Brain microvascular endothelial cell (primary cell): ENCODE results near the gene MUC6.

Experiments used
- DNase-seq: peaks from one replicate; pipeline ENCODE4 v3.0.0-alpha.2; 2020
- H3K27ac ChIP-seq: fragments of 250-450 bp; sonication (Bioruptor Pico); 2 replicates; pipeline ENCODE4 v1.5.1; 2020; ENCODE audit warnings: mild to moderate bottlenecking, moderate library complexity
- H3K27me3 ChIP-seq: fragments of 250-450 bp; sonication (Bioruptor Pico); replicated peaks from 2 replicates; pipeline ENCODE4 v1.5.1; 2020; ENCODE audit warnings: mild to moderate bottlenecking
- H3K36me3 ChIP-seq: fragments of 250-450 bp; sonication (Bioruptor Pico); replicated peaks from 2 replicates; pipeline ENCODE4 v1.5.1; 2020; ENCODE audit warnings: mild to moderate bottlenecking
- H3K4me3 ChIP-seq: 2 replicates; pipeline ENCODE4 v1.5.1; 2011; ENCODE audit warnings: low read depth, mild to moderate bottlenecking, control low read depth, low read length, moderate library complexity
- in situ Hi-C: cut with HindIII; loops from 2 replicates; pipeline ENCODE4 v1.10.0; 2017; ENCODE audit warnings: low sequenced_read_pairs, low pct_ligation_motif_present
- TF ChIP-seq, protein P1 (sequence below): IDR thresholded peaks from 2 replicates; pipeline ENCODE4 v1.5.1; 2011; ENCODE audit warnings: low read depth, mild to moderate bottlenecking, moderate library complexity, low read length, control low read depth, inconsistent platforms; ENCODE audit errors: missing control alignments

The MUC6 gene

DNA sequence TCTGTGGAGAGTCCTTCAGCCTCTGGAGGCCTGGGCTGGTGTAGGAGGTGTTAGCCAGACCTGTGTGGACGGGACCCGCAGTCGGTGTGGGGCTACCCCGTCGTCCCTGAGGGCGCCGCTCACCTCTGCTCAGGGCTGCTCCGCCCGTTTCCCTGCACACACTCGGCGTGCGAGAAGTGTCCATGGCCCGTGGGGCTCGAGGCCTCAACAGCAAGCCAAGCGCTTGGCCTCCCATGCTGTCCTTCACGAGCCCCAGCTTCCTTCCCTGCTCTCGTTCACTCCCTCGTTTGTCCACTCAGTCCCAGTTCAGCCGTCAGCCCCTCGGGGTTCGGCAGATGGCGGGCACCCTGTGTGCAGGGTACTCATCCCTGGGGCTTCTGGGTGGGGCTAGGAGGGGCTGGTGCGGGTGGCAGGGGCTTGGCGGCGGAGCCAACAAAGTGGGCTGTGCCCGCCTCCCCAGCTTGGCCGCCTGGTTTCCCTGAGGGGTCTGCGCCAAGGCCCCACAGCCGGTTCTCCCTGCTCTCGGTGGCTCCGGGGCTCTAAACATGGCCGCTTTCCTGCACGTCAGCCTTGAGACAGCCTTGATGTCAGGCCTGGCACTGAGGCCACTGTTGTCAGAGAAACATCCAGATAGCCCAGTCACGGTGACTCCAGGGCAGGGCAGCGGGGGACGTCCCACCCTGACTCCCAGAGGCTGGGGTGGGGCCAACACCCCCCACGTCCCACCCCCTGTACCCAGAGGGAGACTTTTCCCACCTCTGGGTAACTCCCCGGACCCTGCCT is 3.3 kb downstream of the MUC6 start:
- H3K27me3 ChIP-seq, result no peaks in the 10 kb centered on the region
- TF ChIP-seq, protein P1, sequence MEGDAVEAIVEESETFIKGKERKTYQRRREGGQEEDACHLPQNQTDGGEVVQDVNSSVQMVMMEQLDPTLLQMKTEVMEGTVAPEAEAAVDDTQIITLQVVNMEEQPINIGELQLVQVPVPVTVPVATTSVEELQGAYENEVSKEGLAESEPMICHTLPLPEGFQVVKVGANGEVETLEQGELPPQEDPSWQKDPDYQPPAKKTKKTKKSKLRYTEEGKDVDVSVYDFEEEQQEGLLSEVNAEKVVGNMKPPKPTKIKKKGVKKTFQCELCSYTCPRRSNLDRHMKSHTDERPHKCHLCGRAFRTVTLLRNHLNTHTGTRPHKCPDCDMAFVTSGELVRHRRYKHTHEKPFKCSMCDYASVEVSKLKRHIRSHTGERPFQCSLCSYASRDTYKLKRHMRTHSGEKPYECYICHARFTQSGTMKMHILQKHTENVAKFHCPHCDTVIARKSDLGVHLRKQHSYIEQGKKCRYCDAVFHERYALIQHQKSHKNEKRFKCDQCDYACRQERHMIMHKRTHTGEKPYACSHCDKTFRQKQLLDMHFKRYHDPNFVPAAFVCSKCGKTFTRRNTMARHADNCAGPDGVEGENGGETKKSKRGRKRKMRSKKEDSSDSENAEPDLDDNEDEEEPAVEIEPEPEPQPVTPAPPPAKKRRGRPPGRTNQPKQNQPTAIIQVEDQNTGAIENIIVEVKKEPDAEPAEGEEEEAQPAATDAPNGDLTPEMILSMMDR, result no peak
- H3K27ac ChIP-seq, result no peak overlapping the region
- no peaks in the 10 kb centered on the region for H3K36me3 ChIP-seq
- H3K4me3 ChIP-seq, result no peak overlapping the region
- in situ Hi-C loops, result loop anchor here (25.0 kb wide), 1 partner anchor 121 kb away; the partner anchor contains the start of gene CHID1
- no peak for DNase-seq

DNA sequence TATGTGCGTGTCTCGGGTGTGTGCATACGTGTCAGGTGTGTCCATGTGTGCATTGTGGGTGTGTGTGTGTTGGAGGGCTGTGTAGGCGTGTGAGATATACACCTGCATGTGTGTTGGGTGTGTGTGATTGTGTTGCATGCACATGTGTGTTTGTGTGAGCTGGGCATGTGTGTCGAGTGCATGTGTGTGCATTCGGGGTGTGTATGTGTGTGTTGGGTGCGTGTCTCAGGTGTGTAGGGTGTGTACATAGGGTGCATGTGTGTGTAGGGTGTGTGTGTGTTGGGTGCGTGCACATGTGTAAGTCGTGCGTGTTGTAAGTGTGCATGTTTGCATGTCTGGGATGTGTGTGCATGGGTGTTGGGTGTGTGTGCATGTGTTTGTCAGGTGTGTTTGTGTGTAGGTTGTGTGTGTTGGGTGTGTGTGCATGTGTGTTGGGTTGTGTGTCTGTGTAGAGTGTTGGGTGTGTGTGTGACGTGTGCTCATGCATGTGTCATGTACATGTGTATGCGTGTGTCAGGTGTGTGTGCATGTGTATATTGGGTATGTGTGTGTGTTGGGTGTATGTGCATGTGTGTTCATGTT is 4.1 kb downstream of the MUC6 start:
- Histone ChIP-seq H3K27me3 (no peaks in the 10 kb centered on the region), H3K36me3 (no peaks in the 10 kb centered on the region), H3K4me3 (no peak overlapping the region), H3K27ac (no peak overlapping the region)
- no peak for DNase-seq
- in situ Hi-C loops, result loop anchor here (25.0 kb wide), 1 partner anchor 120 kb away; the partner anchor contains the start of gene CHID1
- TF ChIP-seq, protein P1, result no peak

DNA sequence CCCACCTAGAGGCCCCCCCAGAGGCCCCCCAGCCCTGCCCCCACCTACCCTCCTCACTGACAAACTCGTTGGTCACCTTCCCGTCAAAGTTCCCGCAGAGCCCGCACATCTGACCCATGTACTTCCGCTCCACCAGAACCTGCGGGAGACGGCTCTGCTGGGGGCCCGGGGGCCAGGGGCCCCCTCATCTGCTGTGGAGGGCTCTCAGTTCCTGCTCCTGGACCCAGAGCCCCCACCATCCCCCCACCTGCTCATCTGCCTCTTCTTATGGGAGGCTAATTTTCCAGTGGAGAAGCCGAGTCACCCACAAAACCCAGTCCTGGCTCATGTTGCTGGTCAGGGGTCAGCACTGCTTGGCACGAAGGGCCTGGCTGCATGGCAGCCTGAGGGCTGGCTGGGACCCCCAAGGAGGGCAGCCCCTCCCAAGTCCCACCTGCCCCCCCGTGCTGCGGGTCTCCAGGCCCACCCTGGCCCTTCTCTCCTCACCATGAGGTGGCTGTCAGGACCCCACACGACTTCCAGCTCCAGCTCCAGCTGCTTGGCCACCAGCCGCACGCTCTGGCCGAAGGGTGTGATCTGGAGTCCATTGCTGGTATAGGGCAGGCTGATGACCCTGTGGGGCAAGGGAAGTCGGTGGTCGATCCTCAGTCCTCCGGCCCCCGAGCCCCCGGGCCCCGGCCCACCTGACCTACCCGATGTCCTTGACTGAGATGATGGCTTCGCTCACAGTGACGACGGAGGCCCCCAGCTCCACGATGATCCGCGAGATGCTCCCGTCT is 5.2 kb downstream of the MUC6 start:
- H3K4me3 ChIP-seq, result no peak overlapping the region
- H3K27me3 ChIP-seq, result no peaks in the 10 kb centered on the region
- in situ Hi-C loops, result loop anchor here (25.0 kb wide), 1 partner anchor 119 kb away; the partner anchor contains the start of gene CHID1
- TF ChIP-seq, protein P1, result no peak
- no peaks in the 10 kb centered on the region for H3K36me3 ChIP-seq
- no peak overlapping the region for H3K27ac ChIP-seq
- DNase-seq, result no peak

DNA sequence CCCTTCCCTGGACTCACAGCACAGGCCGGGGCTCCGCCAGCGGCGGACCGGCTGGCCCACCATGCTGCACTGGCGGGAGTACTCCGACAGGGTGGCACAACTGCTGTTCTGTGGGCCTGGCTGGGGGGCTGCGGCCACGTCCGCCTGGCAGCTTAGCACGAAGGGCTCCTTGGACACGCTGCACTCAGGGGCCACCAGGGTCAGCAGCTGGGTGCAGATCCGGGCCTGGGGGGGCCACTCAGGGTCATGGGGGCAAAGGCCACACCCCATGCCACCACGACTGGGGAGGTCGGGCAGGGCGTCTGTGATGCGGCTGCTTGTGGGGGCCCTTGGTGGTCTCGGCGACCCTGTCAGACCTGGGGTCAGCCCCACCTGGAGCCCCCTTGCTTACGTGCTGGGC is 6.0 kb downstream of the MUC6 start:
- DNase-seq, result no peak
- in situ Hi-C loops, result loop anchor here (25.0 kb wide), 1 partner anchor 118 kb away; the partner anchor contains the start of gene CHID1
- Histone ChIP-seq H3K4me3 (no peak overlapping the region), H3K27me3 (no peaks in the 10 kb centered on the region), H3K36me3 (no peaks in the 10 kb centered on the region), H3K27ac (no peak overlapping the region)
- TF ChIP-seq, protein P1, result no peak

DNA sequence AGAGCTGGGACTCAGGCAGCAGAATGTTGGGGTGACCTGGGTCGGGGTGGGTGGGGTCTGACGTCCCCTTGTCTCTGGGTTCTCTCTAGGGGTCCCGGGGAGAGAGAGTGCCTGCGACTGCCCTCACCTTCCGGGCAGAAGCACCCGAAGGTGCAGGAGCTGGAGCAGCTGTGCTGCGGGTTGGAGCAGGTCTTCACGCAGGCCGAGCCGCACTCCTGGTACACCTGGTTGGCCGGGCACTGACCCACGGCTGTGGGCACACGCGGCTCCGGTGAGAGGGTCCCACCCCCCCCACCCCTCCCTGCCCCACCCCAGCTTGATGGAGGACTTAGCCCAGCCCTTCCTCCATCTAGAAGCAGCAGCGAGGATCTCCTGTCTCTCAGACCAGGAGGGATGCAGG is 6.4 kb downstream of the MUC6 start:
- no peaks in the 10 kb centered on the region for H3K36me3 ChIP-seq
- DNase-seq, result no peak
- in situ Hi-C loops, result loop anchor here (25.0 kb wide), 1 partner anchor 118 kb away; the partner anchor contains the start of gene CHID1
- no peak overlapping the region for H3K27ac ChIP-seq
- H3K4me3 ChIP-seq, result no peak overlapping the region
- TF ChIP-seq, protein P1, result no peak
- no peaks in the 10 kb centered on the region for H3K27me3 ChIP-seq
